ENCODE measurements around the gene KRTAP3-2.

Gene KRTAP3-2

DNA sequence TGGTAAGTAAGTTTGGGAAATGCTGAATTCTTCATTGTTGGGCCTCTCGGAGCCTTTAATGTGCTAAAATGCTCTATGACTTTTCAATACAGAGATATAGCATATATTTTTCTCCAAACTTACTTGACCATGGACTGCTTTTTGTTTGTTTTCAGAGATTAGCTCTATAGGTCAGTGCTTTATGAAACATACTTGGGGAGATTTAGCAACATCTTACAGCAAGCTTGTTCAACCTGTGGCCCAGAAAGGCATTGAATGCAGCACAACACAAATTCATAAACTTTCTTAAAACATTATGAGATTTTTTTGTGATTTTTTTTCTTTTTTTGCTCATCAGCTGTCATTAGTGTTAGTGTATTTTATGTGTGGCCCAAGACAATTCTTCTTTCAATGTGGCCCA lies 10.2 kb upstream of the KRTAP3-2 start:
- no peak for DNase-seq

- no peak for DNase-seq
These were observed 9.6 kb upstream of the KRTAP3-2 start for GRCh38 chr17:41009301-41009760.

DNA sequence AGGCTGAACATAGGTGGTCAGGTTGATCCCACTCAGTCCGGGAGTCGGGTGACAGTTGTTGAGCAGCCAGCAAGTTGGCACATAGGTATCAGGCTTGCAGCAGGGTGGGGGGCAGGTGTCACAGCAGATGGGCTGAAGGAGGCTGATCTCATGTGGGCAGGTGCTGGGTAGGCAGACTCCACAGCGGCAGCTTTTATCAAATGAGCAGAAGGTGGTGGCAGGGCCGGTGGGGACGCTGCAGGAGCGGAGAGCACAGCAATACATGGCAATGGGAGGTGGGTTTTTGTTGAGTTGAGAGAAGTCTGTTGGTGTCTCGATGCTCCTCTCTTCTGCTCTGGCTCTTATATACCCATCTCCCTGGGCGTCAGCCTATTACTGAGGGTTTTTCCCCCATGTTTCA lies 9.1 kb upstream of the KRTAP3-2 start, which contains the start of gene KRTAP3-1:
KRTAP3-1 (minus strand) TSS at position 318 of the 400 bp plus-strand sequence; CDS start at position 264, 54 bp downstream.
- DNase-seq, result no peak

- no peak for DNase-seq
These were observed 4.7 kb upstream of the KRTAP3-2 start for GRCh38 chr17:41004397-41004796.

- DNase-seq, result no peak
These were observed 4.2 kb upstream of the KRTAP3-2 start for GRCh38 chr17:41003926-41004325.

GRCh38 chr17:41002814-41003213 lies 3.1 kb upstream of the KRTAP3-2 start:
- DNase-seq, result no peak

DNA sequence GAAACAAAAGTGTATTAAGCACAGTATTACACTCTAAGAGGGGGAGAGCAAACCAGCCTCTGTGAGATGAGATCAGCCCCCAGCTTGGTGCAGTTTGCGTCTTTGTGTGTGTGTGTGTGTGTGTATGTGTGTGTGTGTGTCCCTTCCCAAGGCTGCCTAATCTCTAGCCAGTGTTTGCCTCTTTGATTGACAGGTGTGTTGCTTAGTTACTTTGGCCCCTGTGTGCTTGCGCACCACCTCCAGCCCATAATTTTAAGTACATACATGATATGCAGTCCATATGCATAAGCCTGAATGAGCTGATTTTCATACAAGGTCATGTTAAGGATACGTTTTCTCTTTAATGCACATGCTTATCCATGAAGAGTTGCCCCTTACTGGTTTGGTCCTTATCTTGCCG lies 2.1 kb upstream of the KRTAP3-2 start:
- DNase-seq, result no peak

GRCh38 chr17:40997361-40997760 lies 2.3 kb downstream of the KRTAP3-2 start:
- DNase-seq, result no peak

GRCh38 chr17:40996829-40997228 lies 2.9 kb downstream of the KRTAP3-2 start:
- DNase-seq, result no peak

GRCh38 chr17:40995116-40995515 lies 4.6 kb downstream of the KRTAP3-2 start:
- DNase-seq, result no peak

DNA sequence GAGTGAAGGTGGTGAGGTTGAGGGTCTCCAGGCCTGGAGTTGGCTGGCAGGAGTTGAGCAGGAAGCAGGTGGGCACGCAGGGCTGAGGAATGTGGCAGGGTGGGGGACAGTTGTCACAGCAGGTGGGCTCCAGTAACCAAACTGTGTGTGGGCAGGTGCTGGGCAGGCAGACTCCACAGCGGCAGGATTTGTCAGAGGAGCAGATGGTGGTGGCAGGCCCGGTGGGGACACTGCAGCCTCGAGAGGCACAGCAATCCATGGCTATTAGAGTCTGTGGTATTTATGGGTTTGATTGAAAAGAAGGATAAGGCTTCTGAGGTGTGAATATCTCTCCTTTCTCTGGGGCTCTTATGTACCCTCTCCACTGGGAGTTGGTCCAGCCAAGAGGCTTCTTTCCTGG lies 5.9 kb downstream of the KRTAP3-2 start, which contains the start of gene KRTAP3-3:
KRTAP3-3 (minus strand) TSS at position 326 of the 400 bp plus-strand sequence; CDS start at position 259, 67 bp downstream.
- no peak for DNase-seq

DNA sequence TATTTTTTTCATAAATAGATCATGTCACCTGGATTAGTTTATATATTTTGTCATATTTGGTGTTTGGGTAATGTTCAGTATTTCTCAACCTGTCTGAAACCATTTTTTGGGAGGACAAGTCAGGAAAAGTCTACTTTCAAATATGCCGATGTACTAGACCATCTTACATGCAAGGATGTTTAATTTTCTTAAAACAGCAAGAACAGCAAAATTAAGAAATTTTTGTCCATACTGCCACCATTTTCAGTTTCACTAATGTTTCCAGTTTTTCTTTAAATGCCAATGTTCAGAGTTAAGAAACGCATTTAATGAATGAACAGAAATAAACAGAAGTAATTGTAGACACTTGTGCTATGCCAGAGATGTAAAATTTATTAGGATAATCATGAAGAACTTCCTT lies 6.6 kb downstream of the KRTAP3-2 start:
- DNase-seq, result no peak

DNA sequence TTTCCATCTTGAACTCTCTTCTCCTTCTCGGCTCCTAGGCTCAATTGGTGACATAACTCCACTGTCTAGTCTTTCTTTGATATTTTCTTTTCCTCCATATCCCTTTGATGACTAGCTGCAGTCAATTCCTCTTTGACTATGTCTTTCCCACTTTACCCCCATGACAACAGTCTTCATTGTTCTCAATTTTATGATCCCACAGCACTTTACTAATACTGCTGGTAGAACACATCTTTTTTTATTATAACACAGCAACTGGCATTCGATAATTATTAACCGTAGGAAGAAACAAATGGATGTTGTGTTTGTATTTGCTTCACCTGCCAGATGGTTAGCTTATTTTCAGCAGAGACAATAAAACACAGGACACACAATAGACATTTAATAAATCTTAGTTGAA lies 7.0 kb downstream of the KRTAP3-2 start:
- no peak for DNase-seq

- DNase-seq, result no peak
These were observed 12.8 kb downstream of the KRTAP3-2 start for GRCh38 chr17:40986920-40987319.

DNA sequence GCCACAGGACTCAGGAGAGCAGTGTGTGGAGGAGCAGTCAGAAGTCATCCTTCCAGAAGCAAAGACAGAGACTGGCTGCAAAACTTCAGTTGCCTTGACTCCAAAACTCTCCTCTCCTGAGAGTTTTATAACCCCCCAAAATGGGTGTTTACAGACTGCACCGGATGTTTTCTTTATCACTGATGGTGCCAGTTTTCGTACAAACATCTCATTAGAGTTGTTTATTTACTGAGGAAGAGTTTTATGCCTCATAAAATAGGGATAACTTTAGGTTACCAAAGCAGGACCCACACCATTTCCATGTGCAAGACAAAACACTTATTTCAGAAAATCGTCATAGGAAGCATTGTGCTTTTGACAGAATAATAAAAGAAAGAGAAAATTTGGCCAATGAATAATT lies 15.5 kb downstream of the KRTAP3-2 start, which contains the start of gene KRT40:
KRT40 (minus strand) TSS at position 101 of the 400 bp plus-strand sequence; CDS start at position 48, 53 bp downstream.
- DNase-seq, result no peak

GRCh38 chr17:40981115-40981514 lies 18.6 kb downstream of the KRTAP3-2 start:
- no peak for DNase-seq

DNA sequence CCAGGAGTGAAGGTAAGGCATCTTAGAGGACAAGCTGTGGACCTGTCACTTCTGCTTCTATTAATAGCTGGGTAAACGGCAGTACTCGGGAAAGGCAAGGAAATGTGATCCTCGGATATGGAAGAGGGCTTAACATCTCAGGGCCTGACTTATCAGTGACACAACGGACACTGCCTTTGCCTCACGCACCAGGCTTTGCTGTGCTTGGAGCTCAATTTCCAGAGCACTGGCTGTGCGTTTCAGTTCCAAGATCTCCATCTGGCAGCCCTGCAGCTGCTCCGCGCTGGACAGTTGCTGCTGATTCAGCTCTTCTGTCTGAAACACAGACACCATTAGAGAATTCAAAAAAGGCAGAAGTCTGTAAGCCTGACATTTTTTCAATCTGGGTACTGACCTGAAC lies 19.1 kb downstream of the KRTAP3-2 start:
- no peak for DNase-seq

DNA sequence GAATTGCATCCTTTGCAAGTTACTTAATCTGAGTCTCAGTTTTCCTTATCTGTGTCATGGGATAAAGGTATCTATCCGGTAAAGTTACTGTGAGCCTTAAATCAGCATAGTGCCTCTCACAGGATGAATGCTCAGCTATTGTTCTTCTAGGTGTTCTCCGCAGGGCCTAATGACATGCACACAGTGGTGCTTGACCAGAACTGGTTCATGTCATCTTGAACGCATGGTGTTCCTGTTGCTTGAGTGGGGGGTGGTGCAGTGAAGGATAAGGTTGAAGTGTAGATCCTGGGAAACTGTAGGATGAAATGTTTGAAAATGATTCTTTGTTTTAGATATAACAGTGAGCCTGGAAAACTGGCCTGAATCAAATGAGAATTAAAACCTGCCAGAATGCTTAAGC lies 19.6 kb downstream of the KRTAP3-2 start:
- DNase-seq, result no peak

- no peak for DNase-seq
These were observed 21.0 kb downstream of the KRTAP3-2 start for GRCh38 chr17:40978575-40979151.

DNA sequence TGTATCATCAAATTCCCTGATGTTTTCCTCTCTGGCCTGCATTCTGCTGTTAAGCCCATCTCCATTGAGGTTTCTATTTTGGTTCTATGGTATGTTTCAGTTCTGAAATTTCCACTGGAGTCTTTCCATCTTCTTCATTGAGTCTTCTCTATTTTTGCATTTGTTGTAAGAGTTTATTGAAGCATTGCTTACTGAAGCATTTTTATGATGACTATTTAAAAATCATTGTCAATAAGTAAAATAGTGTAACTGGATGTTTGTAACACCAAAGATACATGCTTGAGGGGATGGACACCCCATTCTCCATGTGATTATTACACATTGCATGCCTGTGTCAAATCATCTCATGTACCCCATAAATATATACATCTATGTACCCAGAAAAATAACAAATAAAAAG lies 24.2 kb downstream of the KRTAP3-2 start:
- DNase-seq, result no peak

DNA sequence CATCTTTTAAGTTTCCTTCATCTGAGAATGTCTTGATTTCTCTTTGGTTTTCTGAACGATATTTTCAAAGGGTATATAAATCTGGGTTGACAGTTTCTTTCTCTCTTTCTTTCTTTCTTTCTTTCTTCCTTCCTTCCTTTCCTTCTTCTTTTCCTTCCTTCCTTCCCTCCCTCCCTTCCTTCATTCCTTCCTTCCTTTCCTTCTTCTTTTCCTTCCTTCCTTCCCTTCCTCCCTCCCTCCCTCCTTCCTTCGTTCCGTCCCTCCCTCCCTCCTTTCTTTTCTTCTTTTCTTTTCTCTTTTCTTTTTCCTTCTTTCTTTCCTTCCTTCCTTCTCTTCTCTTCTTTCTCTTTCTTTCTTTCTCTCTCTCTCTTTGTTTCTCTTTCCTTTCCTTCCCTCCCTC lies 25.3 kb downstream of the KRTAP3-2 start:
- DNase-seq, result no peak

GRCh38 chr17:40967582-40967981 lies 32.1 kb downstream of the KRTAP3-2 start:
- DNase-seq, result no peak

- DNase-seq, result no peak
These were observed 32.9 kb downstream of the KRTAP3-2 start, which contains the start of gene KRT39 for GRCh38 chr17:40966848-40967247. TSS of gene KRT39 (minus strand) at chr17:40966948. CDS start at chr17:40966856, 92 bp downstream.

DNA sequence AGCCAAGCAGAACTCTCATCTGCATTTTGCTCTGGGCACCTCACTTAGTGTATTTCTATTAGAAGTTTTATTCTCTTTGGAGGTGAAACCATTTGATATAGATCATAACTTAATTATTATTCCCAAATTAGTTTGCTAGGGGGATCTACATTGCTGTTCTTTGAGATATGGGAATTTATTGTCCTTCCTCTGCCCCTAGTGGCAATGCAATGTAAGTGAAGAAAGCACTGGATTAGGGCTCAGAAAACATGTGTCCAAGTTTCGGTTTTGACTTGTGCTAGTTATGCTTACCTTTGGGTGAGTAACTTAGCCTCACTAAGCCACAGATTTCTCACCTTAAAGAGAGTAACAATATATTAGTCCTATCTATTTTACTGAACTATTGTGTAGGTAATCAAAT lies 35.9 kb downstream of the KRTAP3-2 start:
- no peak for DNase-seq

DNA sequence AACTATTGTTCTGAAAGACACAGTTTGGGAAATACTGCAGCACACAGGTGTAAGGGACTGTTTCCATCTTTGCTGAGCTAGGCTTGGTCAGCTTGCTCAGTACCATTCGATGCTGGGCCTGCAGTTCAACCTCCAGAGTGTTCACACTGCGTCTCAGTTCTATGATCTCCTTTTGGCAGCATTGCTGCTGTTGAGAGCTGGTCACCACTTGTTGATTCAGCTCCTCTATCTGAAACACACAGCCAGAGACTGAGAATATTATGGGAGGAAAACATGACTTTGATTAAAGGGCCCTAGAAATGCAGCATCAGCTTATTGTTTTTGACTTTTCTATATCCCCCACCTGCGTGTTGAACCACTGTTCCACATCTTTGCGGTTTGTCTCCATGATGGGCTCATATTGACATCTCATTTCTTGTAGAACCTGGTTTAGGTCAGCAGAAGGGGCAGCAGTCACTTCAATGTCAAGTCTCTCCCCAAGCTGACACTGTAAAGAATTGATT lies 37.6 kb downstream of the KRTAP3-2 start:
- no peak for DNase-seq
